Esophagus muscularis mucosa (tissue), 3 donors: Measurements from ENCODE around the gene AQR.

Experiments used
- CTCF ChIP-seq, 3 experiments: fragments of 200-600 bp in 2 of 3; fragments of 450-650 bp in 1 of 3; sonication (generic) in 2 of 3; IDR thresholded peaks; one replicate each; pipeline ENCODE4 v1.5.1; 2017 to 2019; ENCODE audit warnings: antibody characterized with exemption in 3 of 3, mild to moderate bottlenecking in 2 of 3, moderate library complexity in 1 of 3
- POLR2A ChIP-seq: fragments of 450-650 bp; IDR thresholded peaks from one replicate; pipeline ENCODE4 v1.6.1; 2017; ENCODE audit warnings: antibody characterized with exemption, moderate library complexity, mild to moderate bottlenecking, low read depth
- POLR2AphosphoS5 ChIP-seq, 2 donors: sonication (generic); formaldehyde crosslinking; IDR thresholded peaks; one replicate each; pipeline ENCODE4 v1.6.1; 2017; ENCODE audit warnings: antibody characterized with exemption in 2 of 2

- TF ChIP-seq POLR2AphosphoS5 (IDR thresholded peaks at IDR 0.05), result no peak
- no peak for TF ChIP-seq CTCF (IDR thresholded peaks at IDR 0.05)
- no peak for TF ChIP-seq POLR2A
Measured at GRCh38 chr15:34876640-34877039, 92.9 kb downstream of the AQR start.
